ENCODE results near the gene SCAF1.

The SCAF1 gene

DNA sequence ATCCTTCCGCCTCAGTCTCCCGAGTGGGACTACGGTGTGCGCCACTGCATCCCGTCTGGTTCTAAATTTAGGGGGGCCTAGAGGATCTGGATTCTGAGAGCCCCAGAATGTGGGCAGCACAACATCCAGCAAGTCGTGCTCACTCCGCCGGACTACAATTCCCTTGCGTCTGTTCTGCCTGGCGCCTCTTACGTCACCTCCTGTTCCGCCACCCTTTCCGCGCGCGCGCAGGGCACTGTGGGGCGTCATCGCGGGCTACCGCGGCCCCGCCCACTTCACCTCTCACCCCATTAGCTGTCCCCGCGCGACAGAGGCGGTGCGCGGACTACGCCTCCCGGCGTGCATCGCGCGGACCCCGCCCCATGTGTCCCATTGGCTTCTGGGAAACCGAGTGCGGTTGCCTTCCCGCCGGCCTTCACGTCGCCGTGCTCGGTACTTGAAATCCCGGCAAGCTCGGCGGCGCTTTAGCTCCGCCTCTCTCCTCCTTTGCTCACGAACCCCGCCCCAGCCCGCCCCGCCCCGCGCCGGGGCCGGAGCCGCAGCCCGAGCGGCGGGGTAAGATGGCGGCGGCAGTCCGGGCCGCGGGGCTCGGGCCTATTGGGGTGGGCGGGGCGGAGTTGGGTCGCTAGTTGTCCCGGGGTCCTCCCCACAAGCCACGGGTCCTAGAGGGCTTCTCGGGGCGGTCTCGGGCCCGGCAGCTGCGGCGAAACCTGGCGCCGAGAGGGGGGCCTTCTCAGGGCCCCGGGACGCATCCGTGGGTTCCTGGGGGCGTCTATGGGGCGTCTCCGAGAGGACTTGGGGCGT, at the start of gene SCAF1:
Gene SCAF1, plus strand, starts transcription at position 522 of the 804 bp plus-strand sequence. CDS start 2,818 bp downstream, outside the sequence.
- peak within 1 kb of the TSS; percentile 94 for H3K4me3 ChIP-seq (ENCODE audit: low read depth, low read length)

GRCh38 chr19:49592486-49593232, 49.4 kb upstream of the SCAF1 start:
- H3K4me3 ChIP-seq (ENCODE audit: low read depth, low read length), result peak overlapping the region; percentile 89

GRCh38 chr19:49593233-49594113, 48.5 kb upstream of the SCAF1 start:
- H3K4me3 ChIP-seq (ENCODE audit: low read depth, low read length), result peak overlapping the region; percentile 89

DNA sequence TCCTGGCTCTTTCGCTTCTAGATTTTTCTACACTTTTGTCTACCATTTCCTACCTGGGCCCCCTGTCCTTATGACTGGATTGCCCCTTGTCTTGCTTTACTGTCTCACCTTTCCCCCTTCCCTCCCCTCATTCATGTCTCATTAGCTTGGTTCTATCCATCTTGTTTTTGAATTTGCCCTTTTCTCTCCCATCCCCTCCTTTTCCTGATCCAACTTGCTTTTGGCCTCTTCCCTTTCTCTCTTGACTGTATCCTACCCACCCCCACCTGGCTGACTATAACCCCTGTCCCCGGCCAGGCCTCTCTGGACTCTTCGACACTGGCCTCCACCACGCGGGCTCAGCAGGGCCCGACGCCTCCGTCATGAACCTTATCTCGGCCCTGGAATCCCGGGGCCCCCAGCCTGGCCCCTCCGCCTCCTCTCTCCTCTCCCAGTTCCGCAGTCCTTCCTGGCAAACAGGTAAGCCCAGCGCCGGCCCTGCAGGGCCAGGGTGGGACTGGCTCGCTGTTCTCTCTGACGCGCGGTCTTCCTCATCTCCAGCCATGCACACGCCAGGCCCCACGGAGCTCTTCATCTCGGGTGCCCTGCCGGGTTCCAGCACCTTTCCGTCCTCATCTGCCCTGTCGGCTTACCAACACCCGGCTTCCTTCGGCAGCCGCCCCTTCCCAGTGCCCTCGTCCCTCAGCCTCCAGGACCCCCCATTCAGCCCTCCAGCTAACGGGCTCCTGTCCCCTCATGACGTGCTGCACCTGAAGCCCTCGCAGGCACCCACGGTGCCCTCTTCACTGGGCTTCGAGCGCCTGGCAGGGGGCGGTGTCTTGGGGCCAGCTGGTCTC, 47.6 kb upstream of the SCAF1 start:
- no peak overlapping the region for H3K4me3 ChIP-seq (ENCODE audit: low read depth, low read length)

DNA sequence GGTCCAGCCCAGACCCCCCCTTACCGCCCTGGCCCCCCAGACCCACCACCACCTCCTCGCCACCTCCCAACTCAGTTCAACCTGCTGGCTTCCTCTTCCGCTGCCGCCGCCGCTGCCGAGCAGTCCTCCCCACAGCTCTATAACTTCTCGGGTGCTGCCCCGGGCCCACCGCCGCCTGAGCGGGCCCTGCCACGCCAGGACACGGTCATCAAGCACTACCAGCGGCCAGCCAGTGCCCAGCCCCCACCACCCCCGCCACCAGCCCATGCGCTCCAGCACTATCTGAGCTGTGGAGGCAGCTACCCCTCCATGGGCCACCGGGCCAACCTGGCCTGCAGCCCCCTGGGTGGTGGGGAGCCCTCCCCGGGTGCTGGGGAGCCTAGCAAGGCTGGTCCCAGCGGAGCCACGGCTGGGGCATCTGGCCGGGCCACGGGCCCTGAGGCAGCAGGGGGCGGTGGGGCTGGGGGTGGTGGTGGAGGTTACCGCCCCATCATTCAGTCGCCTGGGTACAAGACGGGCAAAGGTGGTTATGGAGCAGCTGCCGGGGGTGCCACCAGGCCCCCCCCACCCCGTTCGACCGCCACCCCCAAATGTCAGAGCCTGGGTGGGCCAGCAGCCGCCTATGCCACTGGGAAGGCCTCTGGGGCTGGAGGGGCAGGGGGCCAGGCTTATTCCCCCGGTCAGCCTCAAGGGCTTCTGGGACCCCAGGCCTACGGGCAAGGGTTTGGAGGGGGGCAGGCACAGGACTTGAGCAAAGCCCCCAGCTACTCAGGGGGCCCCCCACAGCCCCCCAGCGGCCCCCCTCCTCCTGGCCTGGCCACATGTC, 46.8 kb upstream of the SCAF1 start:
- no peak overlapping the region for H3K4me3 ChIP-seq (ENCODE audit: low read depth, low read length)

DNA sequence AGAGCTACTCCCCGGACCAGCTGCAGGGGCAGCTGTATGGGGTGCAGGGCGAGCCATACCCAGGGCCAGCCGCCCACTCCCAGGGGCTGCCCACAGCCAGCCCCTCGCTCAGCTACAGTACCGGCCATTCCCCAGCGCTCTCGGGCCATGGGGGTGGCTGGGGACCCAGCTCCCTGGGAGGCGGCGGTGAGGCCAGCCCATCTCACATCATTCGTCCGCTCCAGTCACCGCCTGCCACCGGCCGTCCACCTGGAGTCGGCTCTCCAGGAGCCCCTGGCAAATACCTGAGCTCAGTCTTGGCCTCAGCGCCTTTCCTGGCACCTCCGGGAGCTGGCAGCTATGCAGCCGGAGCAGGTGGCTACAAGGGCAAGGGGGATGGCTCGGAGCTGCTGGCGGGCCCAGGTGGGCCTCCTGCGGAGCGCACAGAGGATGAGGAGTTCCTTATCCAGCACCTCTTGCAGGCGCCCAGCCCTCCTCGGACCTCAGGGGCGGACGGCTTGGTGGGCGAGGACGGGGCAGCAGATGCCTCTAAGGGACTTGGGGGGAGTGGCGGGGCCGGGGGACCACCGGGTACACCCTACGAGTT, 46.1 kb upstream of the SCAF1 start:
- H3K4me3 ChIP-seq (ENCODE audit: low read depth, low read length), result no peak overlapping the region

GRCh38 chr19:49596407-49596806, 45.6 kb upstream of the SCAF1 start:
- no peak overlapping the region for H3K4me3 ChIP-seq (ENCODE audit: low read depth, low read length)

- H3K4me3 ChIP-seq (ENCODE audit: low read depth, low read length), result no peak overlapping the region
These were observed 44.9 kb upstream of the SCAF1 start for GRCh38 chr19:49596954-49597702.

DNA sequence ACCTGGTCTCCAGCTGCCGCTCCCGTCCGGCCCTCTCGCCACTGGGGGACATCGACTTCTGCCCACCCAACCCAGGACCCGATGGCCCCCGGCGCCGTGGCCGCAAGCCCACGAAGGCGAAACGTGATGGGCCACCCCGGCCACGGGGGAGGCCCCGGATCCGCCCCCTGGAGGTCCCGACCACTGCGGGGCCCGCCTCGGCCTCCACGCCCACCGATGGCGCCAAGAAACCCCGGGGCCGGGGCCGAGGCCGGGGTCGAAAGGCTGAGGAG, 44.4 kb upstream of the SCAF1 start:
- H3K4me3 ChIP-seq (ENCODE audit: low read depth, low read length), result no peak overlapping the region

DNA sequence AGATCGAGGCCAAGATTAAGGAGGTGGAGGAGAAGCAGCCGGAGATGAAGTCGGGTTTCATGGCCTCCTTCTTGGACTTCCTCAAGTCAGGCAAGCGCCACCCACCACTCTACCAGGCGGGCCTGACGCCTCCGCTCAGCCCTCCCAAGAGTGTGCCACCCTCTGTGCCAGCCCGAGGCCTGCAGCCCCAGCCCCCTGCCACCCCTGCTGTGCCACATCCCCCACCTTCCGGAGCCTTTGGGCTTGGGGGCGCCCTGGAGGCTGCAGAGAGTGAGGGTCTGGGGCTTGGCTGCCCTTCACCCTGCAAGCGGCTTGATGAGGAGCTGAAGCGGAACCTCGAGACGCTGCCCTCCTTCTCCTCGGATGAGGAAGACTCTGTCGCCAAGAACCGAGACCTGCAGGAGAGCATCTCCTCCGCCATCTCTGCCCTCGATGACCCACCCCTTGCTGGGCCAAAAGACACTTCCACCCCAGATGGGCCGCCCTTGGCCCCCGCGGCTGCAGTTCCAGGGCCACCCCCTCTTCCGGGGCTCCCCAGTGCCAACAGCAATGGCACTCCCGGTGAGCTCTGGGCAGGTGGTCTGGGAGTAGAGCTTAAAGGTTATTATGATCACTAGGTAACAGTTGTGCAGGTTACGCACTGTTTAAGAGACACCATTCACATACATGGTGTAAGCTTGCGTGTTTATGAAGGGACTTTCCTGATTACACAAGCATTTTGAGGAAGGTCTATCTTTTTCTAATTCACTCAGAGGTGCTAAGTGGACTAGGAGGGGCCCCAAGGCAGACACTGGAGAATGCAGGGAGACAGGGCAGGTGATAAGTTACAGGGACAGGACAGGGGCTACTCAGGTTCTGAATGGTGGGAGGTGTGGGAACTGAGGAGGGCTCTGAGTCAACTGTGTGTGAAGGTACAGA, 42.4 kb upstream of the SCAF1 start:
- no peak overlapping the region for H3K4me3 ChIP-seq (ENCODE audit: low read depth, low read length)

GRCh38 chr19:49601482-49602038, 40.4 kb upstream of the SCAF1 start:
- H3K4me3 ChIP-seq (ENCODE audit: low read depth, low read length), result no peak overlapping the region

- H3K4me3 ChIP-seq (ENCODE audit: low read depth, low read length), result no peak overlapping the region
These were observed 39.2 kb upstream of the SCAF1 start for GRCh38 chr19:49602806-49603205.

DNA sequence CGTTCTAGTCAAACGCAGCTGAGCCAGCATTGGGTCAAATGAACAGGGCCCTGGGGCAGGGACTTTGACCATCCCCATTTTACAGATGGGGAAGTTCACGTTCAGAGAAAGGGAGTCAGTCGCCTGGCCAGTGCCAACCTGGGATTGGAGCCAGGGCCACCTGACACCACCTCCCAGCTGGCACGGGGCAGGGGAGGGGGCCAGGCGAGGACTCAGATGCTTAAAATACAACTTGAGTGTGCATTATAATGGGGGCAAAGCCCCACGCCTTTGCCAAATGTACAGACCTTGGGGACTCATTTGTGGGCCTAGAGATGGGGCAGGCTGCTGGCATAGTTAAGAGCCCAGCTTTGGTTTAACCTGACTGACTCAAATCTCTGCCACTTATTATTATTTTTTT, 36.4 kb upstream of the SCAF1 start:
- no peak overlapping the region for H3K4me3 ChIP-seq (ENCODE audit: low read depth, low read length)

GRCh38 chr19:49609499-49610092, 32.4 kb upstream of the SCAF1 start:
- H3K4me3 ChIP-seq (ENCODE audit: low read depth, low read length), result no peak overlapping the region

- no peak overlapping the region for H3K4me3 ChIP-seq (ENCODE audit: low read depth, low read length)
These were observed 28.6 kb upstream of the SCAF1 start for GRCh38 chr19:49613374-49613773.

GRCh38 chr19:49614096-49614833, 27.7 kb upstream of the SCAF1 start:
- no peak overlapping the region for H3K4me3 ChIP-seq (ENCODE audit: low read depth, low read length)
